Duodenal mucosa (tissue), 2 donors: ENCODE results near the gene ATP1B3.
"Not testable (repeated sequence)": the region's sequence is repeated elsewhere in the genome, so short reads cannot be mapped to it uniquely, and the experiment has no call there.

Experiments
- H3K27ac ChIP-seq: one replicate; pipeline ENCODE4 v1.7.0; 2013; ENCODE audit warnings: low read depth, low read length
- H3K27me3 ChIP-seq, 2 donors: one replicate each; pipeline ENCODE4 v1.7.0; 2013; ENCODE audit warnings: low read length in 2 of 2, control low read depth in 1 of 2; ENCODE audit not compliant: insufficient read depth in 2 of 2, control insufficient read depth in 1 of 2
- H3K36me3 ChIP-seq, 2 donors: one replicate each; pipeline ENCODE4 v1.7.0; 2013; ENCODE audit warnings: low read length in 2 of 2, control low read depth in 1 of 2; ENCODE audit not compliant: insufficient read depth in 2 of 2, control insufficient read depth in 1 of 2
- H3K4me1 ChIP-seq, 2 donors: one replicate each; pipeline ENCODE4 v1.7.0; 2013; ENCODE audit warnings: low read length in 2 of 2, control low read depth in 1 of 2; ENCODE audit not compliant: insufficient read depth in 2 of 2, control insufficient read depth in 1 of 2
- H3K4me3 ChIP-seq, 2 donors: one replicate each; pipeline ENCODE4 v1.7.0; 2013; ENCODE audit warnings: low read length in 2 of 2, low read depth in 1 of 2
- H3K9ac ChIP-seq, 2 donors: one replicate each; pipeline ENCODE4 v1.7.0; 2013; ENCODE audit warnings: low read length in 2 of 2, low read depth in 1 of 2
- H3K9me3 ChIP-seq, 2 donors: one replicate each; pipeline ENCODE4 v1.7.0; 2013; ENCODE audit warnings: low read length in 2 of 2, control low read depth in 1 of 2; ENCODE audit not compliant: control insufficient read depth in 1 of 2

ATP1B3 gene

DNA sequence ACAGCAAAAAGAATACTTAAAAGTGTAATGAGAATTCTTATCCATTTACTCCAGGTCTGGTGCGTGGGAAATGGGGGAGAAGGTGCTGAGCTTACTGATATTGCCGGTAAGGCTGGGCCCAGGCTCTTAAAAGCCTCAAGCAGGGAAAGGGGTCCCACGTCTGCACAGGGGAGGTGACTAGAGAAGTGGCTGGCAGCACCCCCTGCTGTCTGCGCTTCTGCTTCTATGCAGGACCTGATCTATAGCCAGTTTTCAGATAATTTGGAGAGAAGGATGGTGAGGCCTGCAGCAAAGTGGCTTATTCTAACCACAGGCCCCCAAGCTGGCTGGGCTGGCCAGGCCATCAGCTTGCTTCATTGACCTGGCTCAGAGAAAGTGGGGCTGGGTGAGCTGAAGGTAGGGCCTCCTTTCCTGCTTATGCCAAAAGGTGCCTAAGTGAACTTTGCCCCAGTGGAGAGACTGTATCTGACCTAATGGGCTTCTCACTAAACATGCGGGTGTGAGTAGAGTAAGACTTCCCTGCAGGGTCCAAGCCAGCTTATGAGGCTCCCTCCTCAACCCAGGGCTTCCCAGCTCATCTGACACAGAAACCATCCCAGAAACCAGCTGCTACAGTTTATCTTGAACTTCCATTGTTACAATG is 30.9 kb upstream of the ATP1B3 start:
- Histone ChIP-seq H3K27me3 (no peaks in the 10 kb centered on the region), H3K4me1 (peaks cover 7 to 15% of the 10 kb centered on the region in 2 donors), H3K4me3 (no peak overlapping the region), H3K9ac (peak overlapping the region in 1 of 2 donors; percentile 11), H3K27ac (no peak overlapping the region), H3K9me3 (no peaks in the 10 kb centered on the region), H3K36me3 (no peaks in the 10 kb centered on the region)

DNA sequence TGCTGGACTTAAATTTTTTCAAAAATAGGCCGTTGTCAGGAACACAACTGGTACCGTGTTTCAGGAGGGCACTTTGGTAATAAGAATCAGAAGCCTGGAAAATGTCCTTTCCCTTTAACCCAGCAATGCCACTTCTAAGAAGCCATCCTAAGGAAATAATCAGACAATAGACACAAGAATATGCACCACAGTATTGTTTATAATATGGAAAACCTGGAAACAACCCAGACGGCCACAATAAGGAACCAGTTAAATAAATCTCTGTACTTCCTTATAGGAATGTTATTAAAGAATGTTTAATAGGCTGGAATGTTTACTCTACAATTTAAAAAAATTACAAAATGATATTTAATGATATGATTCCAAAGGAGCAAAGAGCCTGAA is 30.4 kb upstream of the ATP1B3 start:
- Histone ChIP-seq H3K4me3 (no peak overlapping the region), H3K36me3 (no peaks in the 10 kb centered on the region), H3K27me3 (no peaks in the 10 kb centered on the region), H3K9ac (no peak overlapping the region), H3K27ac (no peak overlapping the region), H3K9me3 (no peaks in the 10 kb centered on the region), H3K4me1 (peaks cover 7 to 15% of the 10 kb centered on the region in 2 donors)

DNA sequence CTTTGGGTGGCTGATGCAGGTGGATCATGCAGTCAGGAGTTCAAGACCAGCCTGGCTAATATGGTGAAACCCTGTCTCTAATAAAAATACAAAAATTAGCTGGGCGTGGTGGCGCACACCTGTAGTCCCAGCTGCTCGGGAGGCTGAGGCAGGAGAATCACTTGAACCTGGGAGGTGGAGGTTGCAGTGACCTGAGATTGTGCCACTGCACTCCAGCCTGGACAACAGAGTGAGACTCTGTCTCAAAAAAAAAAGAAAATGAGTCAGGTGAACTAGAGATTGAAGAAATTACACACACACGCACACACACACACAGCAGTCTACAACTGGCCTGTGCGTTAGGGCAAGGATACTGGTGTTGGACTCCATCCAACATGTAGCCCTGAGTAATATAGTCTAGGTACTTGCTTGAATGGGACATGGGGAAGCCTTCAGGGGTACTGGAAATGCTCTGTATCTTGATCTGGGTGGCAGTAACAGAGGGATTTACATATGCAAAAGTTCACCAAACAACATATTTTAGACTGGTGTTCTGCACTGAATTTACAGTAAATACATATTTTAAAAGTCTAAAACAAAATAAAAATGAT is 28.2 kb upstream of the ATP1B3 start:
- peaks cover 7 to 17% of the 10 kb centered on the region in 2 donors for H3K4me1 ChIP-seq
- not testable (repeated sequence) for H3K4me3 ChIP-seq, H3K27me3 ChIP-seq, H3K27ac ChIP-seq, H3K9me3 ChIP-seq, H3K9ac ChIP-seq, H3K36me3 ChIP-seq

DNA sequence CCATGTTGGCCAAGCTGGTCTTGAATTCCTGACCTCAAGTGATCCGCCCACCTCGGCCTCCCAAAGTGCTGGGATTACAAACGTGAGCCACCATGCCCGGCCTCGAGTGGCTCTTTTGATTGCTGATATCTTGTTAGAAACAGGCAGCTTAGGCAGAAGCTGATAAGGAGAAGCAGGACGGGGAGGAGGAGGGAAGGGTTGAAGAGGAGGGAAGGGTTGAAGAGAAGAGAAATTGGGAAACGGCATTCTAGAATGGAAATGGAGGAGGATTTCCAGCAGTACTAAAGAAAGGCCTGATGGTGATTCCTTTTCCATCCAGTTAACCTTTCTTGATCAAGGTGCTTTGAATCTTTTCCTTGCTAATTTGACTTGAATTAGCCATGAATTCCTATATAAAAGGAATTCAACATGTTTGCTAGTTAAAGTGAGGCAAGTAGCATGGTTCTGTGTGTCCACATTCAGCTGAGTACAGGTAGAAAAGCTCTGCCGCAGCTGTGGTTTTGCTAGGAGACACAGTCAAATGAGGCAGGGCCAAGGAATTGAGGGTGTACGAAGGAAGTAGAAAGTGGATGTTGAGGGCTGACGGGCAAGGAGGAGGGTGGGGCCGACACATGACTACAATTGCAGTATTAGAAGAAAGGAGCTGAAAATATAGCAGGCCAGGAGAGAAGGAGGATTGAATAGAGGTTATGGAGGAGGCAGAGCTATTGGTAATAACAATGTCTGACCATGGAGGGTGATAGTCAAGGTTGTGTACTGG is 27.2 kb upstream of the ATP1B3 start:
- peaks cover 7 to 23% of the 10 kb centered on the region in 2 donors for H3K4me1 ChIP-seq
- no peaks in the 10 kb centered on the region for H3K9me3 ChIP-seq
- H3K27me3 ChIP-seq: no peaks in the 10 kb centered on the region
- no peaks in the 10 kb centered on the region for H3K36me3 ChIP-seq
- no peak overlapping the region for H3K4me3 ChIP-seq
- H3K27ac ChIP-seq: no peak overlapping the region
- H3K9ac ChIP-seq: no peak overlapping the region

DNA sequence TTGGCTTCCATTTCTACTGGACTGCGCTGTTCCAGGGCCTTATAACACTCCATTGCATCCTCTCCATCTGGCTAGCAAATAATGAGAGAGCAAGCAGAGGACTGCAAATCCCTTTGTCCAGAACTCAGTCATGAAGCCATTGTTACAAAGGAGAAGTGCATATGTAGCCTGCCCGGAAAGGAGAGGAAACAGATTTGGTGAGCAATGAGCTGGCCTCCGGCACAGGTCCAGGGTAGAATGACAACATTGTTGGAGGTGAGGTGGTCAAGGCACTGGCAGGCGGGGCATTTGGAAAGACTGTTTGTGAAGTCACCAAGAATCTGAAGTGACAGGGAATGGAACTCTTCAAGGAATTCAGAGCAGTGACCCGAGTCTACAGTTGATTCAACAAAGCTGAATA is 25.0 kb upstream of the ATP1B3 start:
- H3K36me3 ChIP-seq: no peaks in the 10 kb centered on the region
- no peak overlapping the region for H3K4me3 ChIP-seq
- no peak overlapping the region for H3K27ac ChIP-seq
- H3K27me3 ChIP-seq: no peaks in the 10 kb centered on the region
- H3K9me3 ChIP-seq: no peaks in the 10 kb centered on the region
- no peak overlapping the region for H3K9ac ChIP-seq
- peaks cover 0 to 12% of the 10 kb centered on the region in 2 donors for H3K4me1 ChIP-seq

DNA sequence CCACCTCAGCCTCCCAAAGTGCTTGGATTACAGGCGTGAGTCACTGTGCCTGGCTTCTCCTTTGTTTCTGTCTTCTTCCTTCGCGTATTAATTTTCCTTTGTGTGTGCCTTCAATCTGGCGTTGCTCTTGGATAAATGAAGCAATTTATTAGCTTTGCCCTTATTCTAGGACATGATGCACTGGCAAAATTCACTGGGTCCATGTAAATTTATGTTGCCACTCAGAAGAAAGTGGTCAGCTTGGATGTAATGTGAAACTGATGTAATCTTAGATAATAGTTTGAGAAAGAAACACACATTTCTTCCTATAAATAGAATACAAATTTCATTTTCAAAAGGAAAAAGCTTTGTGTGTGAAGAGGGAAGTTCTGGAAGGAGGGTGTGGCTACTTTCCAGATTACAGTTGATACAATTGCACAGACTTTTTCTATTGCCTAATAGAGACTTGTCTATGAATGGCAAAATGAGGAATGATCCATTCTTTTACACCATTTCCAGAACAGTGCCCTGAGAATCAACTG is 23.3 kb upstream of the ATP1B3 start:
- Histone ChIP-seq H3K9ac (no peak overlapping the region), H3K4me3 (no peak overlapping the region), H3K36me3 (no peaks in the 10 kb centered on the region), H3K27me3 (no peaks in the 10 kb centered on the region), H3K4me1 (peaks cover 0 to 12% of the 10 kb centered on the region in 2 donors), H3K27ac (no peak overlapping the region), H3K9me3 (no peaks in the 10 kb centered on the region)

DNA sequence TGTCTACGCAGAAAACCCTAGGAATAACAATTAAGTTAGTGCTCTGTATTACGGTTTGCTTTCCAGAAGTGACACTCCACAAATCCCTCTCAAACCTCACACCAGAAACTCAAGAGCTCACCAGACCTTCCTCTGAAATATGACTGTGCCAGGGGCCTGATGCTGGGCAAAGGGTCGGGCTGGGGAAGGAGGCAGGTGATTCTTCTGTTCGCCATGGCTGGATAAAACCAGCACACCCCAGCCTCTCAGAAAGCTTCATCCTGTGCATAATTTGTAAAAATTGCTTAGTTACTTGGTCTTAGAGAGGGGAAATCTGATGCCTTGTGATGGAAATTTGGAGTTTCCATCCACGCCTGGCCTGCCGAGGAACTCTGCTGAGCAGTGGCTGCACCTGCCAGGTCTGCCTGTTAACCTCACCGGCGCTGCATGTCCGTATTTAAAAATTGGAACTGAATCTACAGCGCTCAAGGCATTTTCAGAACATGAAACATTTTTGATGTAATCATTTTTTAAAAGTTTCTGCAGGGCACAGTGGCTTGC is 22.7 kb upstream of the ATP1B3 start:
- H3K27ac ChIP-seq: no peak overlapping the region
- no peaks in the 10 kb centered on the region for H3K36me3 ChIP-seq
- no peak overlapping the region for H3K4me3 ChIP-seq
- H3K9me3 ChIP-seq: no peaks in the 10 kb centered on the region
- H3K9ac ChIP-seq: no peak overlapping the region
- no peaks in the 10 kb centered on the region for H3K27me3 ChIP-seq
- H3K4me1 ChIP-seq: peaks cover 0 to 12% of the 10 kb centered on the region in 2 donors

DNA sequence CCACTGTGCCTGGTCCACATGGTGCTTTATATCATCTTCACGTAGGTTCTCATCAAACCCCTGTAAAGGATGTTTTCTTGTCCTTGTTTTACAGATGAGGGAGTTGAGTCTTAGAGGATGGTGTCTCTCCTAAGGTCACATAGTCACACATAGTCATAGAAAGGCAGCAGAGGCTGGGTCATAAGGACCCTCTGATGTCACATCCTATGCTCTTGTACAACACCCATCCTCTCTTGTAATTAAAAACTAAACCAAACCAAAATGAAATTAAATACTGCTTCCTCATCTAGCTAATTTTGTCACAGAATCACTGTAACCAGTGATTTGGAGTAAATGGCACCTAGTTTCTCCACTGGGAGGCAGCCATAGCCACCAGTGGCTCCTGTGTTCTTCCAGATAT is 21.8 kb upstream of the ATP1B3 start:
- Histone ChIP-seq H3K27me3 (no peaks in the 10 kb centered on the region), H3K9ac (no peak overlapping the region), H3K27ac (no peak overlapping the region), H3K4me1 (peaks cover 0 to 8% of the 10 kb centered on the region in 2 donors), H3K36me3 (no peaks in the 10 kb centered on the region), H3K9me3 (no peaks in the 10 kb centered on the region), H3K4me3 (no peak overlapping the region)

DNA sequence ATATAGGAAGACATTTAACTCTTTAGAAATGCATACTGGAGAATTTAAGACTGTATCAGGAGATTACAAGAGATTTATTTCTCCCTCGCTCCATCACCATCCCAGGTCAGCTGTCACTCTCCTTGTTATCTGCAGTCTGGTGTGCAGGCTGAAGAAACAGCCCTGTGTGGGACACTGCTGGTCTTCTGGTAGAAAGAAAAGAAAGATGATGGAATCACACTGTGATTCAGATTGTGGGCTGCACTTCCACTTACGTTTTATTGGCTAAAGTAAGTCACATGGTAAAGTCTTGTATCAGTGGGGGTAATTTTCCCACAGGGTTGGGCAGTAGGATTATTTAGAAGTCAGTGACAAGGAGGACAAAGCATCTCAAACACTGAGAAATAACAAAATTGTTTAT is 18.1 kb upstream of the ATP1B3 start:
- Histone ChIP-seq H3K9ac (no peak overlapping the region), H3K36me3 (no peaks in the 10 kb centered on the region), H3K4me3 (no peak overlapping the region), H3K4me1 (peaks cover 0 to 18% of the 10 kb centered on the region in 2 donors), H3K9me3 (no peaks in the 10 kb centered on the region), H3K27ac (no peak overlapping the region), H3K27me3 (no peaks in the 10 kb centered on the region)

DNA sequence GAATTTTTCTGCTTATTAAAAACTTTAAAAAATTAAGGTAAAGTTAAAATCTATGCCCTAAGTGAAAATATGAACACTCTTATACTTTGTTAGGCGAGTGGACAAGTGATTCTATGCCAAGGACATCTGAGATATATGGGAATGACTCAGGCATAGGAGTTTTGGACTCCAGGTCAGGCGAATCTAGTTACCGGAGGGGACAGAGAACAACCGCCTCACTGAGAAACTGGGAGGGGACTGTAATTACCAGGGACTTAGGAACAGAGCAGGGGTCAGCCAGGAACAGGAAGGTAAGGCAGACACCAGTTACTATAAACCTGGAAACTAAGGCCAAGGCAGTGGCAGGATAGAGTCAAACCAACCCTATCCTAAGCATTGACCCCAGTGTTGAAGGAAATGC is 16.8 kb upstream of the ATP1B3 start:
- H3K9ac ChIP-seq: no peak overlapping the region
- no peak overlapping the region for H3K4me3 ChIP-seq
- H3K9me3 ChIP-seq: no peaks in the 10 kb centered on the region
- H3K27me3 ChIP-seq: no peaks in the 10 kb centered on the region
- peaks cover 0 to 12% of the 10 kb centered on the region in 2 donors for H3K4me1 ChIP-seq
- H3K27ac ChIP-seq: no peak overlapping the region
- no peaks in the 10 kb centered on the region for H3K36me3 ChIP-seq
